Measurements from ENCODE around the gene PURA.

- TF ChIP-seq CTCF (IDR thresholded peaks at IDR 0.05) (no peak), POLR2A (IDR thresholded peaks at IDR 0.05) (no peak), EP300 (IDR thresholded peaks at IDR 0.05; ENCODE audit: low read depth) (no peak)
Observed at GRCh38 chr5:140165923-140166270, 52.0 kb downstream of the PURA start.

Data from transverse colon (tissue), 3 donors.